Kidney (tissue), 14 donors: ENCODE measurements around the gene SLC25A15. TPM values are rescaled to one million over a fixed set of nuclear protein-coding genes. Genes with fewer than 3 reads are reported as not detected.

ENCODE experiments used
- DNase-seq, 5 donors: peaks; one replicate each; pipeline ENCODE4 v3.0.0-alpha.2; 2013 to 2020
- FAIRE-seq: peaks from 2 replicates; lab custom pipeline; 2012; peaks lifted over from hg19 to GRCh38; lab: Jason Lieb, UNC
- H3K27ac ChIP-seq, 2 donors: one replicate each; pipeline ENCODE4 v1.7.0; 2013; ENCODE audit warnings: low read depth in 2 of 2, low read length in 2 of 2, inconsistent platforms in 1 of 2
- H3K27me3 ChIP-seq: one replicate; pipeline ENCODE4 v1.7.1; 2013; ENCODE audit warnings: low read length, inconsistent platforms; ENCODE audit not compliant: control insufficient read depth, insufficient read depth
- H3K36me3 ChIP-seq, 3 donors: one replicate each; pipeline versions ENCODE4 v1.7.0 to v1.7.1; 2013; ENCODE audit warnings: low read length in 3 of 3, control low read depth in 1 of 3, inconsistent platforms in 1 of 3; ENCODE audit not compliant: insufficient read depth in 3 of 3, control insufficient read depth in 2 of 3
- H3K4me1 ChIP-seq, 3 donors: one replicate each; pipeline versions ENCODE4 v1.7.0 to v1.7.1; 2013; ENCODE audit warnings: low read length in 3 of 3, inconsistent platforms in 1 of 3, low read depth in 1 of 3; ENCODE audit not compliant: control insufficient read depth in 2 of 3, insufficient read depth in 2 of 3
- H3K4me3 ChIP-seq, 3 donors: one replicate each; pipeline versions ENCODE4 v1.7.0 to v1.8.1; 2013; ENCODE audit warnings: low read length in 3 of 3, control low read depth in 1 of 3, inconsistent platforms in 1 of 3
- H3K9ac ChIP-seq, 3 donors: one replicate each; pipeline versions ENCODE4 v1.7.0 to v1.7.1; 2013; ENCODE audit warnings: low read length in 3 of 3, control low read depth in 1 of 3, inconsistent platforms in 1 of 3
- H3K9me3 ChIP-seq, 3 donors: one replicate each; pipeline versions ENCODE4 v1.7.0 to v1.7.1; 2013; ENCODE audit warnings: low read length in 3 of 3, control low read depth in 1 of 3, inconsistent platforms in 1 of 3; ENCODE audit not compliant: control insufficient read depth in 2 of 3, insufficient read depth in 1 of 3
- CTCF ChIP-seq: IDR thresholded peaks from 3 replicates; pipeline ENCODE4 v1.5.1; 2012; ENCODE audit warnings: mild to moderate bottlenecking, moderate library complexity, borderline replicate concordance; ENCODE audit not compliant: insufficient read depth; ENCODE audit errors: extremely low read depth
- intact Hi-C: fragments of 100-400 bp; cut with DNase I; formaldehyde crosslinking; loops from one replicate; pipeline ENCODE4 v1.11.1; 2022
- polyA plus RNA-seq: library from polyadenylated mRNA; stranded (reverse); fragments of 350-450 nt; fragmentation: Illumina TruSeq; extraction: RNeasy Lipid Tissue Mini Kit (QIAGEN cat#74804); gene quantifications from one replicate; pipeline ENCODE4 v1.2.3, GENCODE V29; 2014; ENCODE audit warnings: low read depth, low replicate concordance; ENCODE audit not compliant: insufficient read depth
- total RNA-seq: library from RNA; stranded (reverse); fragmentation: NEBNext Ultra II Directional; extraction: Animal tissue kit (Norgen Biotek cat#: 25700); gene quantifications from one replicate; pipeline ENCODE4 v1.2.1, GENCODE V29; 2021
- donor health status: control.
- donor health status: control.
- donor health status: control.
- donor health status: control.
- donor health status: control.
- donor health status: DM: yes; HTN: yes; CAD: no.
- donor health status: Normal renal cell carcinoma (clear cell type).

Gene SLC25A15
- total and polyA plus RNA-seq, 2 donors from 2014 or later = 5.4 to 7.7 TPM

GRCh38 chr13:40812724-40813445 lies 23.5 kb downstream of the SLC25A15 start:
- FAIRE-seq = no peak

GRCh38 chr13:40813667-40814454 lies 24.4 kb downstream of the SLC25A15 start:
- FAIRE-seq = no peak
- Histone ChIP-seq H3K27ac (no peak overlapping the region), H3K36me3 (peaks cover 0 to 8% (median 0%) of the 10 kb centered on the region in 3 donors)

More at GRCh38 chr13:40812724-40813445, 23.5 kb downstream of the SLC25A15 start:
- Histone ChIP-seq H3K9ac (no peak overlapping the region), H3K27me3 (no peaks in the 10 kb centered on the region), H3K36me3 (peaks cover 0 to 8% (median 0%) of the 10 kb centered on the region in 3 donors), H3K4me3 (no peak overlapping the region), H3K4me1 (no peaks in the 10 kb centered on the region), H3K9me3 (no peaks in the 10 kb centered on the region), H3K27ac (no peak overlapping the region)
- DNase-seq = no peak
- intact Hi-C loops = no loop called here
- no peak for TF ChIP-seq CTCF

GRCh38 chr13:40814803-40815202 lies 25.4 kb downstream of the SLC25A15 start:
- no peaks in the 10 kb centered on the region for H3K9me3 ChIP-seq
- H3K4me3 ChIP-seq = no peak overlapping the region
- H3K9ac ChIP-seq = no peak overlapping the region
- FAIRE-seq (no peak), DNase-seq (no peak)
- intact Hi-C loops = no loop called here
- H3K4me1 ChIP-seq = no peaks in the 10 kb centered on the region
- H3K27ac ChIP-seq = no peak overlapping the region
- no peak for TF ChIP-seq CTCF
- no peaks in the 10 kb centered on the region for H3K27me3 ChIP-seq
- H3K36me3 ChIP-seq = peaks cover 0 to 6% (median 0%) of the 10 kb centered on the region in 3 donors

More at GRCh38 chr13:40813667-40814454, 24.4 kb downstream of the SLC25A15 start:
- no peak for DNase-seq
- intact Hi-C loops = no loop called here
- no peaks in the 10 kb centered on the region for H3K9me3 ChIP-seq
- H3K9ac ChIP-seq = no peak overlapping the region
- TF ChIP-seq CTCF = peak; percentile 31
- no peaks in the 10 kb centered on the region for H3K4me1 ChIP-seq
- no peak overlapping the region for H3K4me3 ChIP-seq
- no peaks in the 10 kb centered on the region for H3K27me3 ChIP-seq
